K562 (cell line): ENCODE measurements around the gene ACP5. TPM values are rescaled to one million over a fixed set of nuclear protein-coding genes. Genes with fewer than 3 reads are reported as not detected.

Experiments
- CLOCK ChIP-seq: fragments of 250-450 bp; sonication (Bioruptor Pico); IDR thresholded peaks from 2 replicates; pipeline ENCODE4 v1.4.0; 2020; ENCODE audit warnings: mild to moderate bottlenecking, moderate library complexity, borderline replicate concordance
- ELF1 ChIP-seq: fragments of 200-800 bp; sonication (Bioruptor generic); IDR thresholded peaks from 2 replicates; pipeline ENCODE4 v1.6.1; 2016; ENCODE audit warnings: missing genetic modification characterization, missing compliant biosample characterization
- MEIS2 ChIP-seq: fragments of 450-650 bp; IDR thresholded peaks from 2 replicates; pipeline ENCODE4 v1.6.1; 2014; ENCODE audit warnings: mild to moderate bottlenecking; ENCODE audit not compliant: partially characterized antibody
- MYC ChIP-seq, 2 experiments: fragments of 250-450 bp in 1 of 2; sonication (Bioruptor Pico) in 1 of 2; IDR thresholded peaks; 2 replicates each; pipeline versions ENCODE4 v1.5.1 to v1.6.1; 2012 to 2021; ENCODE audit warnings: low read depth in 2 of 2, borderline replicate concordance in 1 of 2, improper control_type of control experiment in 1 of 2, low read length in 1 of 2, mild to moderate bottlenecking in 1 of 2, moderate library complexity in 1 of 2
- PCBP1 ChIP-seq: fragments of 200-400 bp; formaldehyde crosslinking; IDR thresholded peaks from 2 replicates; pipeline ENCODE4 v1.6.1; 2018; ENCODE audit warnings: mild to moderate bottlenecking, low read depth, low read length; ENCODE audit not compliant: poor library complexity, severe bottlenecking
- SIX5 ChIP-seq, 2 experiments: IDR thresholded peaks; 2 replicates each; pipeline ENCODE4 v1.6.1; 2011; ENCODE audit warnings: low read length in 2 of 2, borderline replicate concordance in 1 of 2, low read depth in 1 of 2, mild to moderate bottlenecking in 1 of 2, moderate library complexity in 1 of 2; ENCODE audit not compliant: insufficient read depth in 1 of 2
- SMAD2 ChIP-seq: fragments of 150-350 bp; IDR thresholded peaks from 2 replicates; pipeline ENCODE4 v1.6.1; 2014; ENCODE audit warnings: low read depth, mild to moderate bottlenecking, low read length
- ZBTB40 ChIP-seq, 2 experiments: fragments of 450-650 bp in 1 of 2; sonication (generic) in 1 of 2; formaldehyde crosslinking in 1 of 2; IDR thresholded peaks; 2 replicates each; pipeline versions ENCODE4 v1.7.1 to v1.9.0; 2016 to 2022; ENCODE audit warnings: inconsistent platforms in 1 of 2, mild to moderate bottlenecking in 1 of 2, missing genetic modification reagents in 1 of 2
- ZNF347 ChIP-seq: fragments of 450-650 bp; formaldehyde crosslinking; IDR thresholded peaks from 2 replicates; pipeline ENCODE4 v1.4.0; 2020; ENCODE audit warnings: low read depth, mild to moderate bottlenecking, moderate library complexity
- ZNF408 ChIP-seq: fragments of 250-450 bp; sonication (Bioruptor Pico); IDR thresholded peaks from 2 replicates; pipeline ENCODE4 v1.4.0; 2020; ENCODE audit warnings: low read depth, mild to moderate bottlenecking, moderate library complexity
- ZNF511 ChIP-seq: sonication (generic); formaldehyde crosslinking; IDR thresholded peaks from 2 replicates; pipeline ENCODE4 v1.8.0; 2022; ENCODE audit warnings: mild to moderate bottlenecking, missing genetic modification reagents
- ZNF766 ChIP-seq: fragments of 200-800 bp; sonication (Bioruptor generic); conservative IDR thresholded peaks from 2 replicates; pipeline ENCODE4 v1.6.1; 2016; ENCODE audit warnings: missing genetic modification characterization, missing compliant biosample characterization
- polyA plus RNA-seq, 8 experiments: library from polyadenylated mRNA; depleted of rRNA in 4 of 8; stranded (reverse) in 5 of 8; unstranded in 3 of 8; fragments of >200 nt; fragmentation: Nextera tagmentation in 2 of 8; fragmentation: Illumina TruSeq in 1 of 8; extraction: Ambion mirVana in 2 of 8; extraction: Trizol in 1 of 8; gene quantifications; 2 replicates each; pipeline versions ENCODE4 v1.2.1 to v1.2.3, GENCODE V29; 2011 to 2014; ENCODE audit warnings: inconsistent platforms in 1 of 8, missing spikeins in 1 of 8
- total RNA-seq, 7 experiments: library from RNA; depleted of rRNA in 6 of 7; stranded (reverse); fragments of >200 nt in 6 of 7; fragmentation: Illumina TruSeq in 2 of 7; extraction: Trizol in 2 of 7; gene quantifications; 2 replicates each; pipeline versions ENCODE4 v1.2.1 to v1.2.3, GENCODE V29; 2011 to 2021; ENCODE audit warnings: low replicate concordance in 1 of 7

Gene ACP5
- total and polyA plus RNA-seq, 9 of the 15 experiments (the other 6 are each of a cell fraction or from before 2014, with no cell fraction given): 0.06 to 1.1 (median 0.31) TPM; not detected in 1

DNA sequence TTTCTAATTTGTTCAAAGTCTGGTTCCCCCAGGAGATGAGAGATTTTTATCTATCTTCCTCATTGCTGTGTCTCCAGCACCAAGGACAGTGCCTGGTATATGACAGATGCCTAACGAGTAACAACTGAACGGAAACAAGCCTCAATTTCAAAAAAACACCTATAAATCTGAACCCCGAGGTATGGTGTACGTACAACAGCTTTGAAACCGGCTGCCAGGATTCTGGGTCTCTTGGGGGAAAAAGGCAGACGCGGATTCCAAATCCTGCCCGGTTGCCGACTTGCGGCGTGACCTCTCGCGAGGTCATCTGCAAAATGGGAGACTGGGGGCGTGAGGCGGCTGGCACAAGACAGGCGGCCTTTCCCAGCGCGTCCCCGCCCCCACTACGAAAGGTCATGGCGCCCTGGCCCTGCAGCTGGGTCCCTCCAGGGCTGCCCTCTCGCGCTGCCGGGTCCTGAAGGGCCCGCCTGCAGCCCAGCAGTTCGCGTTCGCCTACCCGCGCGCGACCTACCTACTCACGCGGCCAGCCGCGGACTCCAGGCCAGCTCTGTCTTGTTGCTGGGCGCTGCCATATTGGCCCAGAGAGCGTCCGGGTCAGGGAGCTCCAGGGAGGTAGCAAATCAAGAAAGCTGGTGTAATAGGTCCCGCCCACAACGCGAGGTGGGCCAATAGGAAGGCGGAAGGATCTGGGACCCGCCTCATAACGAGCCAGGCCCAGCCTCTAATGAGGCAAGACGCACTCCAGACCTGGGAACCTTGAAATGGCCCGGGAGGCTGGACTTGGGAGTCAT is 48.7 kb downstream of the ACP5 start, which contains the start of gene ECSIT (continued):
- TF ChIP-seq ZNF511 (CRISPR knock-in tag): peak; percentile 76
- no peak for TF ChIP-seq SMAD2
- TF ChIP-seq MYC (IDR thresholded peaks at IDR 0.05; ENCODE audit: low read depth, low read length): peak; percentile 76; the same call in 1 of the 2 replicates
- TF ChIP-seq MYC (CRISPR knock-in tag; IDR thresholded peaks at IDR 0.05; ENCODE audit: borderline replicate concordance, low read depth): peak; percentile 85; the same call in 1 of the 2 replicates
- TF ChIP-seq ZBTB40 (IDR thresholded peaks at IDR 0.05): peak; percentile 92
- no peak for TF ChIP-seq ZBTB40 (CRISPR knock-in tag; IDR thresholded peaks at IDR 0.05)
- TF ChIP-seq ELF1 (tag): no peak
- TF ChIP-seq ZNF408 (CRISPR knock-in tag): no peak
- peak in 1 of 2 experiments; percentile 5; a peak in 1 of 4 replicates for TF ChIP-seq SIX5 (IDR thresholded peaks at IDR 0.05; ENCODE audit: borderline replicate concordance in 1 of 2, insufficient read depth in 1 of 2, low read depth in 1 of 2, low read length in 2 of 2)
- TF ChIP-seq MEIS2: peak; percentile 27
- TF ChIP-seq CLOCK: no peak
- no peak for TF ChIP-seq PCBP1
- peak; percentile 18; the same call in 1 of the 2 replicates for TF ChIP-seq ZNF766
- TF ChIP-seq ZNF347 (CRISPR knock-in tag): no peak
